Thyroid gland (tissue), 4 donors: ENCODE data around the gene UTP4. TPM values are rescaled to one million over a fixed set of nuclear protein-coding genes. Genes with fewer than 3 reads are reported as not detected.

Experiments used
- DNase-seq, 2 donors: peaks; one replicate each; pipeline ENCODE4 v3.0.0-alpha.2; 2019
- H3K27ac ChIP-seq, 3 donors: fragments of 200-600 bp; sonication (generic); 1 replicate in 2 of 3; 2 replicates in 1 of 3; pipeline ENCODE4 v1.5.1; 2016 to 2019; ENCODE audit warnings: mild to moderate bottlenecking in 1 of 3, moderate library complexity in 1 of 3
- H3K27me3 ChIP-seq: fragments of 200-600 bp; sonication (generic); one replicate; pipeline ENCODE4 v1.5.1; 2019
- H3K36me3 ChIP-seq, 2 donors: fragments of 200-600 bp; sonication (generic); one replicate each; pipeline ENCODE4 v1.5.1; 2016 to 2019
- H3K4me1 ChIP-seq, 2 donors: fragments of 200-600 bp; sonication (generic); one replicate each; pipeline ENCODE4 v1.5.1; 2017 to 2019
- H3K4me3 ChIP-seq, 3 donors: fragments of 200-600 bp; sonication (generic); replicated peaks in 1 of 3; 1 replicate in 2 of 3; 2 replicates in 1 of 3; pipeline ENCODE4 v1.5.1; 2016; ENCODE audit warnings: mild to moderate bottlenecking in 1 of 3
- H3K9me3 ChIP-seq: fragments of 200-600 bp; sonication (generic); one replicate; pipeline ENCODE4 v1.5.1; 2017
- CTCF ChIP-seq, 6 experiments: fragments of 200-600 bp in 3 of 6; fragments of 450-650 bp in 3 of 6; sonication (generic) in 3 of 6; IDR thresholded peaks; one replicate each; pipeline ENCODE4 v1.5.1; 2016 to 2019; ENCODE audit warnings: antibody characterized with exemption in 6 of 6, mild to moderate bottlenecking in 2 of 6, inconsistent platforms in 1 of 6, moderate library complexity in 1 of 6
- POLR2A ChIP-seq, 2 donors: fragments of 450-650 bp; IDR thresholded peaks; one replicate each; pipeline ENCODE4 v1.6.1; 2017; ENCODE audit warnings: antibody characterized with exemption in 2 of 2, mild to moderate bottlenecking in 2 of 2, moderate library complexity in 1 of 2
- WGBS, 2 donors: methylation state at CpG; one replicate each; pipeline ENCODE4 v1.1.5; 2017; 5-methylcytosine and 5-hydroxymethylcytosine counted together
- intact Hi-C: fragments of 100-400 bp; cut with DNase I; formaldehyde crosslinking; loops from one replicate; pipeline ENCODE4 v1.15.1; 2023
- total RNA-seq, 4 donors: library from RNA; depleted of rRNA; stranded (reverse); fragments of >200 nt; gene quantifications; one replicate each; pipeline ENCODE4 v1.2.3, GENCODE V29; 2016

UTP4 gene
- total RNA-seq, 4 donors from 2014 or later: 22.4 to 33.1 (median 24.1) TPM

GRCh38 chr16:69116906-69117305, 15.5 kb upstream of the UTP4 start:
- intact Hi-C loops: no loop called here
- 51 to 53% methylated on average over 5 to 6 of the region's 6 CpGs for WGBS, 2 donors
- peaks cover 39 to 50% of the 10 kb centered on the region in 2 donors for H3K36me3 ChIP-seq
- H3K27me3 ChIP-seq: no peaks in the 10 kb centered on the region
- no peak overlapping the region for H3K4me3 ChIP-seq
- H3K9me3 ChIP-seq: no peaks in the 10 kb centered on the region
- peaks cover 5 to 32% of the 10 kb centered on the region in 2 donors for H3K4me1 ChIP-seq
- no peak for DNase-seq
- TF ChIP-seq POLR2A (IDR thresholded peaks at IDR 0.05) (no peak), CTCF (IDR thresholded peaks at IDR 0.05) (no peak)
- H3K27ac ChIP-seq: peak overlapping the region in 2 of 3 donors; percentile 18 to 47

- peaks cover 36 to 50% of the 10 kb centered on the region in 2 donors for H3K36me3 ChIP-seq
- peaks cover 0 to 18% of the 10 kb centered on the region in 2 donors for H3K4me1 ChIP-seq
- TF ChIP-seq CTCF (IDR thresholded peaks at IDR 0.05) (no peak), POLR2A (IDR thresholded peaks at IDR 0.05) (no peak)
- intact Hi-C loops: no loop called here
- H3K27me3 ChIP-seq: no peaks in the 10 kb centered on the region
- no peak for DNase-seq
- 94 to 95% methylated on average over 2 of the region's 2 CpGs for WGBS, 2 donors
- no peak overlapping the region for H3K4me3 ChIP-seq
- peak overlapping the region in 1 of 3 donors; percentile 4 for H3K27ac ChIP-seq
- no peaks in the 10 kb centered on the region for H3K9me3 ChIP-seq
Observed at GRCh38 chr16:69118468-69118867, 14.0 kb upstream of the UTP4 start.

GRCh38 chr16:69118994-69119393, 13.5 kb upstream of the UTP4 start:
- no peak for DNase-seq
- intact Hi-C loops: no loop called here
- Histone ChIP-seq H3K9me3 (no peaks in the 10 kb centered on the region), H3K27ac (peak overlapping the region in 1 of 3 donors; percentile 4), H3K4me3 (no peak overlapping the region), H3K27me3 (no peaks in the 10 kb centered on the region), H3K4me1 (peaks cover 0 to 18% of the 10 kb centered on the region in 2 donors), H3K36me3 (peaks cover 32 to 48% of the 10 kb centered on the region in 2 donors)
- no peak for TF ChIP-seq POLR2A (IDR thresholded peaks at IDR 0.05)
- TF ChIP-seq CTCF (IDR thresholded peaks at IDR 0.05): no peak
- 90 to 100% methylated on average over 2 of the region's 2 CpGs for WGBS, 2 donors

DNA sequence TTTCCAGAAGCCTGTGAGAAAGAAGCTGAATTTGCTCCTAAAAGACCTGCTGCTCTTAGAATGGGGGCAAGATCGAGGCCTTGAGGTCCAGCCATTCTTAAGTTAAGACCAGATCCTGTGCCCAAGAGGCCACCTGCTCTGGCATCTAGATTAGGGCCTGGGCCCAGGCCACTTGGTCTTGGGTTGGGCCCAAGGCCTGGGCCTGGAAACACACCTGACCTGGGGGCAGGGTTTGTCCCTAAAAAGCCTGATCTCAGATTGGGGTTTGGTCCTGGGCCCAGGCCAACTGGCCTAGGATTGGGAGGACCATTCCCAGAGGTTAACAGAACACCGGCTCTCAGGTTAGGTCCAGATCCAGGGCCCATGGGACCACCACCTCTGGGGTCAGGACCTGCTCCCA, 12.9 kb upstream of the UTP4 start:
- H3K36me3 ChIP-seq: peaks cover 27 to 42% of the 10 kb centered on the region in 2 donors
- intact Hi-C loops: no loop called here
- TF ChIP-seq CTCF (IDR thresholded peaks at IDR 0.05) (no peak), POLR2A (IDR thresholded peaks at IDR 0.05) (no peak)
- DNase-seq: no peak
- no peak overlapping the region for H3K4me3 ChIP-seq
- H3K4me1 ChIP-seq: peaks cover 0 to 18% of the 10 kb centered on the region in 2 donors
- H3K27me3 ChIP-seq: no peaks in the 10 kb centered on the region
- peak overlapping the region in 2 of 3 donors; percentile 4 to 24 for H3K27ac ChIP-seq
- no peaks in the 10 kb centered on the region for H3K9me3 ChIP-seq
- 94% methylated on average over 2 of the region's 2 CpGs; no CpG with 5 or more reads in 1 of the 2 donors for WGBS, 2 donors

DNA sequence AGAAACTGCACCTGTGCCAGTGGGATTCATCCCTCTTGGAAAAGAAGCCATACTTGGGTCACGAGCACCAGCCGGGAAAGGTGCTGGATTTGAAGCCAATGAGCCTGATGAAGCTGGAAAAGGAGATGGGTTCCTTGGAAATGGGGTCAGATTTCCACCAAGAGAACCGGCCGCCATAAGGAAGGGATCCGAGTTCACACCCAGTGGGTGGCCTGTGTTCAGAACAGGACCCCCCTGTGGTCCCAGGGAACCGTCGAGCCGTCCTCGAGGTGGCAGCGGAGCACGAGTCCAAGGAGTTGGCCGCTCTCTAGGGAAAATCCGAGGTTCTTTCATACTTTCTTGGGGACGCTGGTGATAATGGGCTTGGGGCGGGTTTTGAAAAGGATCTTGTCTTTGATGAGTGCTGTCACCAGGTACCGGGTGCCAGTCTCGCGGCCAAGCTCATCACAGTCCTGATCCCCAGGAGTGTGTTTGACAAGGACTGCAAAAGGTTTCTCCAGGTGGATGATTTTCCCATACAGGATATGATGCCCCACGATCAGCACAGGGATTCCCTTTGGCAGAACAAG, 12.3 kb upstream of the UTP4 start:
- H3K27me3 ChIP-seq: no peaks in the 10 kb centered on the region
- 92 to 95% methylated on average over 19 of the region's 19 CpGs for WGBS, 2 donors
- intact Hi-C loops: loop anchor here (5.0 kb wide), 2 partner anchors 218 to 273 kb away; no protein-coding TSS in a partner anchor
- H3K4me1 ChIP-seq: peaks cover 0 to 18% of the 10 kb centered on the region in 2 donors
- H3K9me3 ChIP-seq: no peaks in the 10 kb centered on the region
- no peak for DNase-seq
- H3K4me3 ChIP-seq: no peak overlapping the region
- peak overlapping the region in 1 of 3 donors; percentile 24 for H3K27ac ChIP-seq
- no peak for TF ChIP-seq CTCF (IDR thresholded peaks at IDR 0.05)
- no peak for TF ChIP-seq POLR2A (IDR thresholded peaks at IDR 0.05)
- H3K36me3 ChIP-seq: peaks cover 22 to 36% of the 10 kb centered on the region in 2 donors
